ENCODE measurements around the gene SKOR1. TPM values are rescaled to one million over a fixed set of nuclear protein-coding genes. Genes with fewer than 3 reads are reported as not detected.

SKOR1 gene
- total and polyA plus RNA-seq, 2 of the 8 experiments (the other 6 are each of a cell fraction or from before 2014, with no cell fraction given): 0.03 to 0.11 TPM

- Histone ChIP-seq H3K4me3 (ENCODE audit: extremely low read depth in 1 of 4, insufficient read depth in 2 of 4, low read depth in 3 of 4, low read length in 4 of 4) (no peak overlapping the region), H3K23me2 (ENCODE audit: low read depth, low read length) (no peaks in the 10 kb centered on the region), H4K91ac (replicated peaks; ENCODE audit: insufficient read length, low read length) (no peak overlapping the region), H2BK5ac (ENCODE audit: low read depth, low read length) (peak overlapping the region; percentile 20; the same call in 1 of the 2 replicates), H3K14ac (ENCODE audit: insufficient read length) (no peak overlapping the region), H2BK12ac (ENCODE audit: low read depth, low read length) (no peak overlapping the region), H3K18ac (ENCODE audit: extremely low read depth, low read length) (peak overlapping the region; percentile 2; the same call in 1 of the 2 replicates), H2AK5ac (ENCODE audit: low read depth, low read length) (no peak overlapping the region), H3K9ac (replicated peaks in 1 of 4; ENCODE audit: extremely low read depth in 1 of 4, low read depth in 3 of 4, low read length in 3 of 4) (no peak overlapping the region), H3K4me2 (ENCODE audit: insufficient read depth in 1 of 2, low read depth in 2 of 2, low read length in 2 of 2) (peak overlapping the region in 1 of 2 experiments; percentile 34; a peak in 1 of 4 replicates), H3K27ac (ENCODE audit: low read depth, low read length) (peak overlapping the region; percentile 30), H2BK15ac (ENCODE audit: low read length) (no peak overlapping the region), H3K79me1 (ENCODE audit: low read depth, low read length) (no peaks in the 10 kb centered on the region; the same call in 1 of the 2 replicates), H3K4ac (replicated peaks; ENCODE audit: insufficient read length, low read depth, low read length) (no peak overlapping the region), H3K23ac (ENCODE audit: insufficient read length) (no peak overlapping the region), H3K56ac (replicated peaks; ENCODE audit: insufficient read length, low read depth, low read length) (no peak overlapping the region), H2BK20ac (ENCODE audit: low read length) (peak overlapping the region; percentile 84; the same call in 1 of the 2 replicates), H3K36me3 (ENCODE audit: control insufficient read depth in 2 of 4, insufficient read depth in 4 of 4, low read length in 3 of 4) (no peaks in the 10 kb centered on the region), H2AFZ (ENCODE audit: low read length) (no peak overlapping the region), H4K5ac (ENCODE audit: insufficient read length, low read depth, low read length) (no peak overlapping the region), H2BK120ac (replicated peaks; ENCODE audit: low read depth, low read length) (no peak overlapping the region), H4K20me1 (replicated peaks in 1 of 2; ENCODE audit: control insufficient read depth in 1 of 2, insufficient read depth in 2 of 2, low read length in 2 of 2) (no peaks in the 10 kb centered on the region), H4K8ac (ENCODE audit: extremely low read depth, insufficient read depth, low read length) (no peak overlapping the region), H3K79me2 (ENCODE audit: control insufficient read depth in 1 of 2, insufficient read depth in 2 of 2, low read length in 2 of 2) (no peaks in the 10 kb centered on the region), H3K4me1 (replicated peaks in 1 of 4; ENCODE audit: control insufficient read depth in 3 of 4, insufficient read depth in 4 of 4, low read length in 3 of 4) (peaks cover 7 to 18% (median 12%) of the 10 kb centered on the region in 4 experiments; a peak in 6 of 7 replicates), H3K27me3 (replicated peaks in 1 of 4; ENCODE audit: control insufficient read depth in 3 of 4, extremely low read depth in 1 of 4, insufficient read depth in 3 of 4, low read length in 3 of 4) (no peaks in the 10 kb centered on the region; a peak in 1 of 7 replicates), H3K9me3 (ENCODE audit: insufficient read depth in 2 of 2, low read depth in 1 of 2, low read length in 1 of 2) (no peaks in the 10 kb centered on the region)
- WGBS, 2 experiments (ENCODE audit: extremely low coverage in 1 of 2, insufficient coverage in 1 of 2, insufficient read length in 1 of 2, insufficient replicate concordance in 2 of 2, low coverage in 1 of 2, low lambda C conversion rate in 2 of 2, missing lambda C conversion rate in 1 of 2): 52% methylated on average over 7 of the region's 7 CpGs; no CpG with 5 or more reads in 1 of the 2 experiments
- CTCF ChIA-PET (ENCODE audit: partially characterized antibody): interaction anchor here (0.6 to 2.6 kb wide), 8 partner anchors 9 to 325 kb away, joined by 3 to 9 read pairs (median 4); no protein-coding TSS in a partner anchor
- FAIRE-seq: no peak
- TF ChIP-seq PHF8 (conservative IDR thresholded peaks at IDR 0.05; ENCODE audit: low read depth, low read length) (no peak), TAF1 (IDR thresholded peaks at IDR 0.05; ENCODE audit: low read depth, low read length) (0 out of 2 replicates have a peak, but pooled peaks have one; percentile 37), TEAD4 (IDR thresholded peaks at IDR 0.05; ENCODE audit: low read depth, low read length) (peak; percentile 81)
- DNase-seq (ENCODE audit: low read depth in 1 of 2, low spot score in 2 of 2): no peak
- POLR2A ChIA-PET (ENCODE audit: partially characterized antibody): interaction anchor here (0.8 kb wide), 1 partner anchor 10 kb away, joined by 5 read pairs; no protein-coding TSS in a partner anchor
These were observed 42.7 kb upstream of the SKOR1 start for GRCh38 chr15:67782691-67782991.
